Measurements from ENCODE around the gene CFAP126.
"Not testable (repeated sequence)": the region's sequence is repeated elsewhere in the genome, so short reads cannot be mapped to it uniquely, and the experiment has no call there.

The CFAP126 gene

GRCh38 chr1:161367684-161368400 is at the start of gene CFAP126:
Gene CFAP126, minus strand, starts transcription at chr1:161367876. Its CDS starts 8 bp downstream, at chr1:161367868.
- H2AFZ ChIP-seq (ENCODE audit: low read length): no peak within 1 kb of the TSS
- H3K4me3 ChIP-seq (ENCODE audit: low read depth, low read length, poor library complexity, severe bottlenecking): no peak within 1 kb of the TSS
- no peak within 1 kb of the TSS for H3K4me2 ChIP-seq (ENCODE audit: low read length)
- H3K9me2 ChIP-seq (ENCODE audit: low read depth, low read length): no peaks in the 10 kb centered on the region
- H3K27me3 ChIP-seq (ENCODE audit: insufficient read depth, low read length): no peaks in the 10 kb centered on the region
- no peak within 1 kb of the TSS for H3K9ac ChIP-seq (ENCODE audit: low read length)
- H3K4me1 ChIP-seq (ENCODE audit: insufficient read depth, low read length, severe bottlenecking): peaks cover 5% of the 10 kb centered on the region
- no peaks in the 10 kb centered on the region for H4K20me1 ChIP-seq (ENCODE audit: insufficient read depth, low read length)
- H3K9me3 ChIP-seq (ENCODE audit: low read length): no peaks in the 10 kb centered on the region
- H3K79me2 ChIP-seq (ENCODE audit: insufficient read depth, low read length): no peaks in the 10 kb centered on the region
- no peaks in the 10 kb centered on the region for H3F3A ChIP-seq (ENCODE audit: insufficient read depth, low read length)
- no peak within 1 kb of the TSS for H3K27ac ChIP-seq (ENCODE audit: low read depth, low read length, poor library complexity, severe bottlenecking)
- H3K36me3 ChIP-seq (ENCODE audit: insufficient read depth, low read length): peaks cover 13% of the 10 kb centered on the region
- no peak for TF ChIP-seq EZH2 (IDR thresholded peaks at IDR 0.05; ENCODE audit: borderline replicate concordance, low read length)
- TF ChIP-seq CTCF (IDR thresholded peaks at IDR 0.05; ENCODE audit: low read length): peak; percentile 40; the same call in 1 of the 2 replicates

GRCh38 chr1:161413050-161413449 is 45.4 kb upstream of the CFAP126 start:
- not testable (repeated sequence) for H3K27ac ChIP-seq (ENCODE audit: low read depth, low read length, poor library complexity, severe bottlenecking); H2AFZ ChIP-seq (ENCODE audit: low read length); H3K4me2 ChIP-seq (ENCODE audit: low read length)

GRCh38 chr1:161410636-161410970 is 42.9 kb upstream of the CFAP126 start:
- not testable (repeated sequence) for H3K4me3 ChIP-seq (ENCODE audit: low read depth, low read length, poor library complexity, severe bottlenecking); H3K36me3 ChIP-seq (ENCODE audit: insufficient read depth, low read length); H3K9me2 ChIP-seq (ENCODE audit: low read depth, low read length); H3K27me3 ChIP-seq (ENCODE audit: insufficient read depth, low read length); H2AFZ ChIP-seq (ENCODE audit: low read length); H3K9ac ChIP-seq (ENCODE audit: low read length); H3K79me2 ChIP-seq (ENCODE audit: insufficient read depth, low read length); H4K20me1 ChIP-seq (ENCODE audit: insufficient read depth, low read length); H3K4me2 ChIP-seq (ENCODE audit: low read length); H3F3A ChIP-seq (ENCODE audit: insufficient read depth, low read length); H3K27ac ChIP-seq (ENCODE audit: low read depth, low read length, poor library complexity, severe bottlenecking); H3K9me3 ChIP-seq (ENCODE audit: low read length)
- H3K4me1 ChIP-seq (ENCODE audit: insufficient read depth, low read length, severe bottlenecking): peaks cover 20% of the 10 kb centered on the region

More at GRCh38 chr1:161413050-161413449, 45.4 kb upstream of the CFAP126 start:
- not testable (repeated sequence) for H3F3A ChIP-seq (ENCODE audit: insufficient read depth, low read length); H4K20me1 ChIP-seq (ENCODE audit: insufficient read depth, low read length); H3K9me2 ChIP-seq (ENCODE audit: low read depth, low read length); H3K27me3 ChIP-seq (ENCODE audit: insufficient read depth, low read length); H3K79me2 ChIP-seq (ENCODE audit: insufficient read depth, low read length); H3K9ac ChIP-seq (ENCODE audit: low read length); H3K36me3 ChIP-seq (ENCODE audit: insufficient read depth, low read length); H3K9me3 ChIP-seq (ENCODE audit: low read length); H3K4me3 ChIP-seq (ENCODE audit: low read depth, low read length, poor library complexity, severe bottlenecking)
- peaks cover 20% of the 10 kb centered on the region for H3K4me1 ChIP-seq (ENCODE audit: insufficient read depth, low read length, severe bottlenecking)

GRCh38 chr1:161409848-161410635 is 42.4 kb upstream of the CFAP126 start:
- not testable (repeated sequence) for H3K36me3 ChIP-seq (ENCODE audit: insufficient read depth, low read length); H3K79me2 ChIP-seq (ENCODE audit: insufficient read depth, low read length); H3K4me2 ChIP-seq (ENCODE audit: low read length); H4K20me1 ChIP-seq (ENCODE audit: insufficient read depth, low read length); H3K9me2 ChIP-seq (ENCODE audit: low read depth, low read length); H3K4me3 ChIP-seq (ENCODE audit: low read depth, low read length, poor library complexity, severe bottlenecking); H3K27me3 ChIP-seq (ENCODE audit: insufficient read depth, low read length); H2AFZ ChIP-seq (ENCODE audit: low read length); H3K9me3 ChIP-seq (ENCODE audit: low read length); H3K9ac ChIP-seq (ENCODE audit: low read length); H3F3A ChIP-seq (ENCODE audit: insufficient read depth, low read length)
- Histone ChIP-seq H3K4me1 (ENCODE audit: insufficient read depth, low read length, severe bottlenecking) (peaks cover 20% of the 10 kb centered on the region), H3K27ac (ENCODE audit: low read depth, low read length, poor library complexity, severe bottlenecking) (peak overlapping the region; percentile 26)

All from OCI-LY1 (cell line).